ENCODE measurements around the gene ZDHHC11B. TPM values are rescaled to one million over a fixed set of nuclear protein-coding genes. Genes with fewer than 3 reads are reported as not detected.
"Not testable (repeated sequence)": the region's sequence is repeated elsewhere in the genome, so short reads cannot be mapped to it uniquely, and the experiment has no call there.

The ZDHHC11B gene
- 20.0 TPM for total RNA-seq
- long read RNA-seq, transcript ZDHHC11B-203 (4 exons, 2,733 nt) = major isoform, 5 of 26 reads
- long read RNA-seq, partial matches to known transcripts = 0 of 26 reads
- long read RNA-seq, other reads (novel, unspliced or antisense) = 21 of 26 reads

GRCh38 chr5:784428-785177 is at the start of gene ZDHHC11B:
Gene ZDHHC11B, minus strand, starts transcription at chr5:784729. Its CDS starts 17,810 bp downstream, at chr5:766919.
- intact Hi-C loops (cut with micrococcal nuclease) = not testable (repeated sequence)
- DNase-seq = peak; percentile 95
- peak; percentile 80 for ATAC-seq

DNA sequence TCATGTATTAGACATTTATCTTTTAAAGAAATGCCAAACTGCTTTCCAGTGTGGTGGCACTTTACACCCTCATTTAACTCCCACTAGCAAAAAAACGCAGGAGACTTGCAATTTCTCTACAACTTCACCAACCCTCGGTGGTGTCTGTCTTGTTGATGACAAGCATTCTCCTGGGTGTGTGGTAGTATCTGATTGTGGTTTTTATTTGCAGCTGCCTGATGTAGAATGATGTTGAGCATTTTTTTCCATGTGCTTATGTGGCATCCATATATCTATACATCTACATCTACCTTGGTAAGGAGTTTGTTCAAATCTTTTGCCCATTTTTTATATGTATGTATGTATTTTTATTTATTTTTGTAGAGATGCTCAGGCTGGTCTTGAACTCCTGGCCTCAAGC is 49.5 kb upstream of the ZDHHC11B start:
- intact Hi-C loops (cut with micrococcal nuclease); DNase-seq; ATAC-seq: not testable (repeated sequence)

- intact Hi-C loops (cut with micrococcal nuclease); DNase-seq; ATAC-seq: not testable (repeated sequence)
Observed at GRCh38 chr5:828194-828593, 43.7 kb upstream of the ZDHHC11B start.

- ATAC-seq; intact Hi-C loops (cut with micrococcal nuclease); DNase-seq: not testable (repeated sequence)
Observed at GRCh38 chr5:825544-825943, 41.0 kb upstream of the ZDHHC11B start.

DNA sequence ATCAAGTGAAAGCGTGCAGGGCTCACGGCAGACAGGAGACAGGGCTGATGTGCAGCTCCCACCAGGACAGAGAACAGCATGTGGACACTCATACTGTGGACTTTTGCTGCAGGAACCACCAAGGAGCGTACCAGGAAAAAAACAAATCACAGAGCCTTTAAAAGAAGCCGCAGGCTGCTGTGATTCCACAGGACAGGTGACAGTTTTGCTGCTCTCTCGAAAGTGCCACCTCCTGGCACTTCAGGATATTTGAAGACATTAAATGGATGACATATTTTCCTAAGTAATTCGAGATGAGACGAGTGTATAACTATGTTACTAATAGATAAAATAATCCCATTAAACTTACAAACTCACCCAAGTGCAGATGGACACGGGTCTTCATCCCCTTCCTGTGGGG is 37.0 kb upstream of the ZDHHC11B start:
- DNase-seq (no peak), ATAC-seq (no peak)
- intact Hi-C loops (cut with micrococcal nuclease) = no loop called here

GRCh38 chr5:820245-820644 is 35.7 kb upstream of the ZDHHC11B start:
- ATAC-seq (no peak), DNase-seq (no peak)
- intact Hi-C loops (cut with micrococcal nuclease) = no loop called here

GRCh38 chr5:819078-819477 is 34.5 kb upstream of the ZDHHC11B start:
- DNase-seq (no peak), ATAC-seq (no peak)
- intact Hi-C loops (cut with micrococcal nuclease) = no loop called here

- no peak for ATAC-seq
- intact Hi-C loops (cut with micrococcal nuclease) = no loop called here
- no peak for DNase-seq
Observed at GRCh38 chr5:816176-816575, 31.6 kb upstream of the ZDHHC11B start.

DNA sequence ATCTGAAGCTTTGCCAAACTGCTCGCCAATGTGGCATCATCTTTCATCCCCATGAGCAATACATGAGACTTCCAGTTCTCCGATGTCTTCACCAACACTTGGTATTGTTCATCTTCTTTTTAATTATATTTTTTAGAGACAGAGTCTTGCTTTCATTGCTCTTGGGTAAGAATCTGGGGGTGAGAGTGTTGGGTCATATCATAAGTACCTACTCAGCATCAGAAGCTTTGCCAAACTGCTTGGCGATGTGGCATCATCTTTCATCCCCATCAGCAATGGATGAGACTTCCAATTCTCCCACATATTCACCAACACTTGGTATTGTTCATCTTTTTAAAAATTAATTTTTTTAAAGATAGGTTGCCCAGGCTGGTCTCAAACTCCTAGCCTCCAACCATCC is 30.9 kb upstream of the ZDHHC11B start:
- no peak for ATAC-seq
- intact Hi-C loops (cut with micrococcal nuclease) = no loop called here
- no peak for DNase-seq

DNA sequence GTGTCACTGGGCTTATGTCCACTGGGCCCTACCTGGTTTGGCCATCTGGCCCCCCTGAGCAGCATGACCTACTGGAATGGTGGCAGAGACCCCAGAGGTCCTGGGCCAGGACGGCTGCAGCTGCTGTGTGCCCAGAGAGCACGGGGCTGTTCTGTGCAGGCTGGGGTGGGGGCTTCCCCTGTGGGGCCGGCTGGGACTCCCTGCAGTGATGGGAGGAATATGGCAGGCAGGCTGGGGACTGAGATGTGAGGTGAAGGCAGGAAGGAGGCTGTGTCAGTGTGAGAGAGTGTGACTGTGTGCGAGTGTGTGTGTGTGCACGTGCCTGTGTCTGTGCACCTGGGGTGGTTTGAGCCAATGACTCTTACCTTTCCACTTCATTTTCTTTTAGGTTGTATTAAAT is 29.0 kb upstream of the ZDHHC11B start:
- ATAC-seq; intact Hi-C loops (cut with micrococcal nuclease); DNase-seq: not testable (repeated sequence)

DNA sequence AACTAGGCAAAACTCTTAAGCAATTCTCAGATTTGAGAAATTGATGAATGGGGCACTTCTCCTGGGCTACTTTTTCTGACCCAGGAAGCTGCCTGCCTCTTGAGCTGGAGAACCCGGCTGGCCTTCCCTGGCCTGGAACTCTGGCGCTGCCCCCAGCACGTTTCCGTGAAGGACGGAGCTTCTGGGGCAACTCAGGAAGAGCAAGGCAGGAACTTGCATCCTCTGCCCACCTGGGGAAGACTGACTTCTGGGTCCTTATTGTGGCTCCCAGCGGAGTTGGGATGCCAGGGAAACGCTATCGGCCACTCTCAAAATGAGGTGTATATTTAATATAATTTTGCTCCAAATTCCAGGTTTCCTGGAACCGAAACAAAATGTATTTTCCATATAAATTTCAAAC is 26.9 kb upstream of the ZDHHC11B start:
- intact Hi-C loops (cut with micrococcal nuclease); DNase-seq; ATAC-seq: not testable (repeated sequence)

GRCh38 chr5:807719-808514 is 23.4 kb upstream of the ZDHHC11B start:
- not testable (repeated sequence) for ATAC-seq

DNA sequence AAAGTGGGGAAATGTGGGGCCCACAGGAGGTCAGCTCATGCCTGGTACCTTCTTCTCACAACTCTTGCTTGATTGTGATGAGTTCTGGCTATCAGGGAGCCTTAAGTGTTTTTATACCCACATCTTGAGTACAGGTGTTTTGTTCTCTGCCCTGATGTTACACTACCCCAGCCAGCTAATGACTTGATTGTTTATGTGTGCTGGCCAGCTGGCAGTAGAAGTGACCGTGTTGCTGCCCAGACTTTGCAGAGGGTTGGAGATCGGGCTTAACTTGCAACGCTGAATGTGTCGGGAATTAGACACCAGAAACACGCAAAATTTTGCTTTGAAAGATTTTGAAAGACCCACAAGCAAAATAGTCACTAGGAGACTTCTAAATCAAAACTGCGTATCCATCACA is 16.9 kb upstream of the ZDHHC11B start:
- intact Hi-C loops (cut with micrococcal nuclease) = no loop called here
- ATAC-seq = no peak
- DNase-seq = no peak

More at GRCh38 chr5:807719-808514, 23.4 kb upstream of the ZDHHC11B start:
- intact Hi-C loops (cut with micrococcal nuclease); DNase-seq: not testable (repeated sequence)

GRCh38 chr5:801055-801454 is 16.5 kb upstream of the ZDHHC11B start:
- DNase-seq; intact Hi-C loops (cut with micrococcal nuclease); ATAC-seq: not testable (repeated sequence)

DNA sequence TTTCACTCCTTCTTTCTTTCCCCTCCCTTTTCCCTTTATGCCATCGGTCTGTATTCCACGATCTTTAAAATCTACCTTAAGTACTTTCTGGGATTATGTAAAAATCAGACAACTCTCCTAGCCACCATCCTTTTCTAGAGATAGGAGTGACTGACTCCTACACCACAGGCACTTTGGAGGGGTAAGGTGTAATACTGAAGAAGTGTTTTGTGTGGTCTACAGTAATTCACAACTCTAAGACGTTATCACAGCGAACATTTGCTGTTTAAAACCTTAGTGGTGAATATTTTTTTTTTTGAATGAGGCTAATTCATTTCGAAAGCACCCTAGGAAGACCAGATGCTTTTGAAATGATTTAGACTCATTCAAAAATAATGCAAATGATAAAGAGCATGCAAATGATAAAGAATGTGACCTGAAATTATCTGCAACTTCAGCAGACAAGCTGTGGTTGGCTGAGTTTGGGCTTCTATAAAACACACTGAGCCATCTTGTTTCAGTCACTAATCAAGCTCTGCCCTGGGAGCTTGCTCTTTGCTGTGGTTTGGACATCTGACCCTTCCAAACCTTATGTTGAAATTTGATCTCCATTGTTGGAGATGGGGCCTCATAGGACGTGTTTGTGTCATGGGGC is 14.1 kb upstream of the ZDHHC11B start:
- intact Hi-C loops (cut with micrococcal nuclease); ATAC-seq; DNase-seq: not testable (repeated sequence)

DNA sequence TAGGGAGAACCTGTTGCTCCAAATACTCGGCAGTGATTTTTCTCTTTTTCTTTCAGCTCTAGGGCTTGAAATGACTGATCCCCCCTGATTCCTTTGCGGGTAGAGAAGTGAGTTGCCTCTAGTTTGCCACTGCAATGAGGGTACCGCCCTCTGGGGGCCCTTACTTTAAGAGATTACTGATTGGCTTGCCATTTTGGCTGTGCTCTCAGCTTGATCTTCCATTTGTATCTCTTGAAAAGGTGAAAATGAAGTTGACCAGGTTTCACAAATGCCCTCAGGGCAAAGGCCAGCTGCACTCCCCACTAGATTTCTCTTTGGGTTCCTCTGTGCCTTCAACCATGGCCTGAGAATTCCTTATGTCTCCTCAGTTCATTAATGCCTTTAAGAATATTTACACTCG is 13.5 kb upstream of the ZDHHC11B start:
- DNase-seq; ATAC-seq; intact Hi-C loops (cut with micrococcal nuclease): not testable (repeated sequence)

- DNase-seq; ATAC-seq; intact Hi-C loops (cut with micrococcal nuclease): not testable (repeated sequence)
Observed at GRCh38 chr5:795873-796272, 11.3 kb upstream of the ZDHHC11B start.

DNA sequence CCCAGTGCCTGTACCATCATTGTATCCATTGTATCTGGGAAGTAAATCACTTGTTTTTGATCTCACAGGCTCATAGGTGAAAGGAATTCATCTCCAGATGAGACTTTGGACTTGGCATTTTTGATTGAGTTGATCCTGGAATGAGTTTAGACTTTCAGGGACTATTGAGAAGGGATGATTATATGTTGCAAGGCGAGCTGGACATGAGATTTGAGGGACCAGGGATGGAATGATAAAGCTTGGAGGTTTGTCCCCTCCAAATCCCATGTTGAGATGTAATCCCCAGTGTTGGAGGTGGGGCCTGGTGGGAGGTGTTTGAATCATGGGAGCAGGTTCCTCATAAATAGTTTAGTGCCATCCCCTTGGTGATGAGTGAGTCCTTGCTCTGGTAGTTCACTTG is 10.4 kb upstream of the ZDHHC11B start:
- ATAC-seq; DNase-seq; intact Hi-C loops (cut with micrococcal nuclease): not testable (repeated sequence)

DNA sequence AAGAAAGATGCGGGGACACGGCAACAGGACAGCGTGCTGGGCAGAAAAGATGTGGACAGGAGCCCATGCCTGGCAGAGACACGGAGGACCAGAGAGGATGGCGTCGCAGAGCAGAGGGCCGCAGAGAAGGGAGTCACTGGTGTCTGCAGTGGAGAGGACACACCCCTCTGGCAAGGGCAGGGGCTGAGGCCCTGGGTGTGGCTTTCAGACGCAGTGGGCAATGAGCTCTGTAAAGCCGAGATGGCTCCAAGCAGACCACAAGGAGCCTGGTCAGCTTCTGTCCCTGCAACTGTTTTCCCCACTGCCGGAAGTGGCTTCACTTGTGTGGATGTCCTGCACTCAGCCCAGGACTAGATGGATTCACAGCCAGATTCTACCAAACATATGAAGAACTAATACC is 4.2 kb upstream of the ZDHHC11B start:
- DNase-seq; intact Hi-C loops (cut with micrococcal nuclease): not testable (repeated sequence)

More for the DNA sequence above, 4.2 kb upstream of the ZDHHC11B start:
- not testable (repeated sequence) for ATAC-seq
